H1 (cell line): Measurements from ENCODE around the gene CHPF2. TPM values are rescaled to one million over a fixed set of nuclear protein-coding genes. Genes with fewer than 3 reads are reported as not detected.

Experiments
- ATF2 ChIP-seq: IDR thresholded peaks from 2 replicates; pipeline ENCODE4 v1.6.1; 2012; ENCODE audit warnings: low read length, inconsistent platforms
- KDM5A ChIP-seq: fragments of 200-600 bp; IDR thresholded peaks from 2 replicates; pipeline ENCODE4 v1.7.1; 2012; ENCODE audit warnings: mild to moderate bottlenecking, low read length, inconsistent platforms, mixed read lengths
- POU5F1 ChIP-seq: IDR thresholded peaks from 2 replicates; pipeline ENCODE4 v1.6.1; 2011; ENCODE audit warnings: low read depth, mild to moderate bottlenecking, low read length, moderate library complexity
- polyA plus RNA-seq, 7 experiments: library from polyadenylated mRNA; depleted of rRNA in 3 of 7; stranded (reverse) in 5 of 7; unstranded in 2 of 7; fragments of >200 nt in 5 of 7; fragments of 200-250 nt in 2 of 7; gene quantifications; 1 replicate in 5 of 7; 2 replicates in 1 of 7; 4 replicates in 1 of 7; pipeline versions ENCODE4 v1.2.1 to v1.2.3, GENCODE V29; 2011 to 2013; ENCODE audit warnings: missing spikeins in 2 of 7, mixed read lengths in 2 of 7
- total RNA-seq: library from RNA; stranded (reverse); fragmentation: NEBNext Ultra II Directional; extraction: Animal tissue kit (Norgen Biotek cat#: 25700); gene quantifications from 2 replicates; pipeline ENCODE4 v1.2.1, GENCODE V29; 2021

The CHPF2 gene
- total and polyA plus RNA-seq, 2 of the 8 experiments (the other 6 are each of a cell fraction or from before 2014, with no cell fraction given), result 14.4 to 20.6 TPM

- TF ChIP-seq ATF2 (no peak), POU5F1 (no peak), KDM5A (no peak)
These were observed 43.2 kb upstream of the CHPF2 start (continued) for GRCh38 chr7:151189038-151189437.
